HCT116 (cell line): Measurements from ENCODE around the gene SNX9. TPM values are rescaled to one million over a fixed set of nuclear protein-coding genes. Genes with fewer than 3 reads are reported as not detected.

Experiments used
- ATAC-seq: fragments of 200-7000 bp; cut with Tn5 transposase; 2 replicates; pipeline ENCODE4 v1.9.1; 2020; ENCODE audit warnings: mild to moderate bottlenecking, moderate library complexity
- BruUV-seq: library from RNA; stranded (reverse); fragments of 400-500 nt; replicated peaks from 2 replicates; lab custom pipeline; 2021; lab: Mats Ljungman, UMichigan
- CTCF ChIA-PET: fragments of 300-600 bp; sonication (Branson Sonifier 250); formaldehyde crosslinking; loops from one replicate; lab custom pipeline; 2021; ENCODE audit warnings: antibody characterized with exemption; lab: Charles Lee
- POLR2A ChIA-PET: fragments of 300-600, 350-600 bp; sonication (Branson Sonifier 250); formaldehyde crosslinking; loops from one replicate; lab custom pipeline; 2021; ENCODE audit warnings: antibody characterized with exemption; lab: Charles Lee
- RAD21 ChIA-PET, 2 experiments: fragments of 300-600 bp; sonication (Branson Sonifier 250); formaldehyde crosslinking; loops; one replicate each; lab custom pipeline; 2023; ENCODE audit warnings: low total read pairs in 2 of 2; ENCODE audit not compliant: uncharacterized antibody in 2 of 2, unreplicated experiment in 2 of 2, low non-redundant PET in 1 of 2; lab: Charles Lee
- DNase-seq: peaks from one replicate; pipeline ENCODE4 v3.0.0-alpha.2; 2010; ENCODE audit warnings: low read depth, low spot score
- H2AFZ ChIP-seq: fragments of 200-600 bp; shearing (Covaris generic), sonication (generic); 2 replicates; pipeline ENCODE4 v1.6.1; 2017; ENCODE audit warnings: low read depth, mixed run types, mixed read lengths, antibody characterized with exemption, low read length; ENCODE audit not compliant: poor library complexity, severe bottlenecking
- H3K27ac ChIP-seq: 2 replicates; pipeline ENCODE4 v1.5.1; 2012; ENCODE audit warnings: low read depth, low read length
- H3K27me3 ChIP-seq: fragments of 200-600 bp; sonication (generic); 2 replicates; pipeline ENCODE4 v1.6.1; 2016; ENCODE audit warnings: mixed run types, low read length, mixed read lengths; ENCODE audit not compliant: insufficient read depth
- H3K36me3 ChIP-seq, 2 experiments: fragments of 200-500 bp in 1 of 2; fragments of 200-600 bp in 1 of 2; sonication (Bioruptor generic) in 1 of 2; sonication (generic) in 1 of 2; 2 replicates each; pipeline versions ENCODE4 v1.5.1 to v1.6.1; 2014 to 2016; ENCODE audit warnings: low read length in 2 of 2, inconsistent platforms in 1 of 2, mixed read lengths in 1 of 2, mixed run types in 1 of 2; ENCODE audit not compliant: insufficient read depth in 2 of 2, control insufficient read depth in 1 of 2
- H3K4me1 ChIP-seq, 2 experiments: fragments of 200-600 bp in 1 of 2; sonication (generic) in 1 of 2; 2 replicates each; pipeline versions ENCODE4 v1.5.1 to v1.6.1; 2012 to 2017; ENCODE audit warnings: low read length in 2 of 2, inconsistent platforms in 1 of 2, mild to moderate bottlenecking in 1 of 2, mixed read lengths in 1 of 2, mixed run types in 1 of 2, moderate library complexity in 1 of 2; ENCODE audit not compliant: insufficient read depth in 2 of 2, control insufficient read depth in 1 of 2
- H3K4me2 ChIP-seq: fragments of 200-600 bp; sonication (generic); 2 replicates; pipeline ENCODE4 v1.6.1; 2017; ENCODE audit warnings: mixed run types, low read length, mixed read lengths
- H3K4me3 ChIP-seq, 2 experiments: fragments of 200-600 bp in 1 of 2; sonication (generic) in 1 of 2; replicated peaks in 1 of 2; 2 replicates each; pipeline ENCODE4 v1.5.1; 2011 to 2016; ENCODE audit warnings: low read length in 2 of 2, control low read depth in 1 of 2, low read depth in 1 of 2, mild to moderate bottlenecking in 1 of 2, mixed read lengths in 1 of 2, mixed run types in 1 of 2
- H3K79me2 ChIP-seq: fragments of 200-600 bp; sonication (generic); 2 replicates; pipeline ENCODE4 v1.6.1; 2017; ENCODE audit warnings: mild to moderate bottlenecking, mixed run types, low read length, moderate library complexity, mixed read lengths; ENCODE audit not compliant: insufficient read depth
- H3K9ac ChIP-seq: fragments of 200-600 bp; sonication (generic); 2 replicates; pipeline ENCODE4 v1.6.1; 2016; ENCODE audit warnings: low read length, mixed read lengths
- H3K9me2 ChIP-seq: fragments of 200-600 bp; sonication (generic), shearing (Covaris generic); 2 replicates; pipeline ENCODE4 v1.6.1; 2017; ENCODE audit warnings: mixed run types, mild to moderate bottlenecking, moderate library complexity; ENCODE audit not compliant: insufficient read depth
- H3K9me3 ChIP-seq, 2 experiments: fragments of 200-500 bp in 1 of 2; fragments of 200-600 bp in 1 of 2; sonication (Bioruptor generic) in 1 of 2; sonication (generic) in 1 of 2; 2 replicates each; pipeline ENCODE4 v1.6.1; 2014 to 2017; ENCODE audit warnings: low read length in 2 of 2, mixed read lengths in 2 of 2, inconsistent platforms in 1 of 2, low read depth in 1 of 2, mild to moderate bottlenecking in 1 of 2, mixed run types in 1 of 2, moderate library complexity in 1 of 2; ENCODE audit not compliant: control insufficient read depth in 1 of 2, insufficient read depth in 1 of 2
- H4K20me1 ChIP-seq: fragments of 200-600 bp; sonication (generic), shearing (Covaris generic); 2 replicates; pipeline ENCODE4 v1.6.1; 2017; ENCODE audit warnings: mixed run types, mild to moderate bottlenecking, moderate library complexity; ENCODE audit not compliant: insufficient read depth
- CBX3 ChIP-seq: IDR thresholded peaks from 2 replicates; pipeline ENCODE4 v1.6.1; 2012; ENCODE audit warnings: low read depth
- CEBPB ChIP-seq: IDR thresholded peaks from 2 replicates; pipeline ENCODE4 v1.6.1; 2012; ENCODE audit warnings: low read depth
- CTCF ChIP-seq, 3 experiments: fragments of 200-600 bp in 1 of 3; sonication (generic) in 1 of 3; IDR thresholded peaks in 2 of 3; conservative IDR thresholded peaks in 1 of 3; 2 replicates each; pipeline ENCODE4 v1.5.1; 2012 to 2017; ENCODE audit warnings: low read depth in 2 of 3, low read length in 2 of 3, antibody characterized with exemption in 1 of 3, borderline replicate concordance in 1 of 3, control low read depth in 1 of 3, mild to moderate bottlenecking in 1 of 3, mixed read lengths in 1 of 3, mixed run types in 1 of 3, moderate library complexity in 1 of 3; ENCODE audit not compliant: insufficient read depth in 1 of 3
- EGR1 ChIP-seq: IDR thresholded peaks from 2 replicates; pipeline ENCODE4 v1.6.1; 2012; ENCODE audit warnings: low read depth
- ELF1 ChIP-seq: IDR thresholded peaks from 2 replicates; pipeline ENCODE4 v1.6.1; 2012; ENCODE audit warnings: low read depth, borderline replicate concordance
- EZH2phosphoT487 ChIP-seq: fragments of 200-600 bp; IDR thresholded peaks from 2 replicates; pipeline ENCODE4 v1.6.1; 2018; ENCODE audit warnings: antibody characterized with exemption, borderline replicate concordance
- FOSL1 ChIP-seq: IDR thresholded peaks from 2 replicates; pipeline ENCODE4 v1.6.1; 2012; ENCODE audit warnings: low read depth
- JUND ChIP-seq: IDR thresholded peaks from 2 replicates; pipeline ENCODE4 v1.6.1; 2012
- MAX ChIP-seq: IDR thresholded peaks from 2 replicates; pipeline ENCODE4 v1.6.1; 2012
- POLR2A ChIP-seq: IDR thresholded peaks from 2 replicates; pipeline ENCODE4 v1.7.0; 2011; ENCODE audit warnings: borderline replicate concordance; ENCODE audit not compliant: insufficient read depth, insufficient read length; ENCODE audit errors: extremely low read depth
- POLR2AphosphoS5 ChIP-seq: IDR thresholded peaks from 2 replicates; pipeline ENCODE4 v1.6.1; 2011; ENCODE audit warnings: mild to moderate bottlenecking, low read depth, low read length, moderate library complexity
- SP1 ChIP-seq: IDR thresholded peaks from 2 replicates; pipeline ENCODE4 v1.6.1; 2012; ENCODE audit warnings: low read depth
- TCF7L2 ChIP-seq: IDR thresholded peaks from 2 replicates; pipeline ENCODE4 v1.7.0; 2011; ENCODE audit warnings: borderline replicate concordance, inconsistent platforms; ENCODE audit not compliant: insufficient read depth, insufficient read length; ENCODE audit errors: extremely low read depth
- YY1 ChIP-seq: IDR thresholded peaks from 2 replicates; pipeline ENCODE4 v1.6.1; 2011; ENCODE audit warnings: low read length, low read depth, moderate library complexity, mild to moderate bottlenecking; ENCODE audit not compliant: insufficient replicate concordance; ENCODE audit errors: extremely low read depth
- ZFX ChIP-seq: fragments of 450-650 bp; IDR thresholded peaks from 2 replicates; pipeline ENCODE4 v1.6.1; 2017
- ZNF274 ChIP-seq: fragments of 200-500 bp; sonication (Bioruptor generic); IDR thresholded peaks from 2 replicates; pipeline ENCODE4 v1.6.1; 2014; ENCODE audit warnings: mild to moderate bottlenecking, low read depth, low read length, inconsistent platforms
- intact Hi-C: fragments of 100-400 bp; cut with micrococcal nuclease; formaldehyde crosslinking; loops from 2 replicates; pipeline ENCODE4 v1.10.0; 2022
- total RNA-seq: library from RNA; stranded (reverse); gene quantifications from one replicate; pipeline ENCODE4 v1.2.1, GENCODE V29; 2021; ENCODE audit not compliant: unreplicated experiment
- TF ChIP-seq, protein P1 (sequence below): IDR thresholded peaks from 2 replicates; pipeline ENCODE4 v1.6.1; 2012; ENCODE audit warnings: low read depth
- TF ChIP-seq, protein P2 (sequence below): IDR thresholded peaks from 2 replicates; pipeline ENCODE4 v1.6.1; 2011; ENCODE audit warnings: mild to moderate bottlenecking, low read length, moderate library complexity; ENCODE audit not compliant: insufficient replicate concordance; ENCODE audit errors: extremely low read depth
- TF ChIP-seq, protein P3 (sequence below): IDR thresholded peaks from 2 replicates; pipeline ENCODE4 v1.6.1; 2012

Gene SNX9
- total RNA-seq, 1 experiment from 2014 or later: 42.5 TPM

DNA sequence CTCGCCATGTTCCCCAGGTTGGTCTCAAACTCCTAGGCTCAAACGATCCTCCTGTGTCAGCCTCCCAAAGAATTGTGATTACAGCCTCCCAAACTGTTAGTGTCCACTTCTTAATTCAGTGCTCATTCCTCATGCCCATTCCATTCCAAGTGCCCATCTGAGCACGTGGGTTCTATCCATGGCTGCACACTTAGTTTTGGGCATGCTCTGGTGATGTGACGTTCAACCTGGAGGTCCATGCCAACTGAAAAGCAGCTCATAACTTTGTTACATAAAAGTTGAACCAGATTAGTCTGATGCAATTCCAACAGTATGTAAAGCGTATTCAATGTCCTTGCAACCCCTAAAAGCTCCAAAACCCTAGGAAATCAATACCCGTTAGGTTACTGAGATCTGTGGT lies 11.5 kb downstream of the SNX9 start:
- Histone ChIP-seq H3K4me1 (peaks cover 37 to 60% of the 10 kb centered on the region in 2 experiments), H3K36me3 (no peaks in the 10 kb centered on the region), H3K4me3 (no peak overlapping the region), H3K79me2 (peaks cover 97% of the 10 kb centered on the region), H4K20me1 (no peaks in the 10 kb centered on the region)
- BruUV-seq: no TSS peak
- DNase-seq: no peak
- TF ChIP-seq POLR2AphosphoS5 (no peak), EZH2phosphoT487 (no peak), ELF1 (no peak), CBX3 (no peak), JUND (no peak), POLR2A (no peak), CEBPB (no peak), MAX (no peak), FOSL1 (no peak), YY1 (no peak), ZFX (no peak), ZNF274 (no peak), EGR1 (no peak), TCF7L2 (no peak), CTCF (IDR thresholded peaks at IDR 0.05 in 2 of 3, conservative IDR thresholded peaks at IDR 0.05 in 1 of 3; ENCODE audit: borderline replicate concordance in 1 of 3, insufficient read depth in 1 of 3, low read depth in 2 of 3, low read length in 2 of 3) (no peak), SP1 (no peak)
- TF ChIP-seq, protein P1, sequence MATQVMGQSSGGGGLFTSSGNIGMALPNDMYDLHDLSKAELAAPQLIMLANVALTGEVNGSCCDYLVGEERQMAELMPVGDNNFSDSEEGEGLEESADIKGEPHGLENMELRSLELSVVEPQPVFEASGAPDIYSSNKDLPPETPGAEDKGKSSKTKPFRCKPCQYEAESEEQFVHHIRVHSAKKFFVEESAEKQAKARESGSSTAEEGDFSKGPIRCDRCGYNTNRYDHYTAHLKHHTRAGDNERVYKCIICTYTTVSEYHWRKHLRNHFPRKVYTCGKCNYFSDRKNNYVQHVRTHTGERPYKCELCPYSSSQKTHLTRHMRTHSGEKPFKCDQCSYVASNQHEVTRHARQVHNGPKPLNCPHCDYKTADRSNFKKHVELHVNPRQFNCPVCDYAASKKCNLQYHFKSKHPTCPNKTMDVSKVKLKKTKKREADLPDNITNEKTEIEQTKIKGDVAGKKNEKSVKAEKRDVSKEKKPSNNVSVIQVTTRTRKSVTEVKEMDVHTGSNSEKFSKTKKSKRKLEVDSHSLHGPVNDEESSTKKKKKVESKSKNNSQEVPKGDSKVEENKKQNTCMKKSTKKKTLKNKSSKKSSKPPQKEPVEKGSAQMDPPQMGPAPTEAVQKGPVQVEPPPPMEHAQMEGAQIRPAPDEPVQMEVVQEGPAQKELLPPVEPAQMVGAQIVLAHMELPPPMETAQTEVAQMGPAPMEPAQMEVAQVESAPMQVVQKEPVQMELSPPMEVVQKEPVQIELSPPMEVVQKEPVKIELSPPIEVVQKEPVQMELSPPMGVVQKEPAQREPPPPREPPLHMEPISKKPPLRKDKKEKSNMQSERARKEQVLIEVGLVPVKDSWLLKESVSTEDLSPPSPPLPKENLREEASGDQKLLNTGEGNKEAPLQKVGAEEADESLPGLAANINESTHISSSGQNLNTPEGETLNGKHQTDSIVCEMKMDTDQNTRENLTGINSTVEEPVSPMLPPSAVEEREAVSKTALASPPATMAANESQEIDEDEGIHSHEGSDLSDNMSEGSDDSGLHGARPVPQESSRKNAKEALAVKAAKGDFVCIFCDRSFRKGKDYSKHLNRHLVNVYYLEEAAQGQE: no peak
- TF ChIP-seq, protein P2, sequence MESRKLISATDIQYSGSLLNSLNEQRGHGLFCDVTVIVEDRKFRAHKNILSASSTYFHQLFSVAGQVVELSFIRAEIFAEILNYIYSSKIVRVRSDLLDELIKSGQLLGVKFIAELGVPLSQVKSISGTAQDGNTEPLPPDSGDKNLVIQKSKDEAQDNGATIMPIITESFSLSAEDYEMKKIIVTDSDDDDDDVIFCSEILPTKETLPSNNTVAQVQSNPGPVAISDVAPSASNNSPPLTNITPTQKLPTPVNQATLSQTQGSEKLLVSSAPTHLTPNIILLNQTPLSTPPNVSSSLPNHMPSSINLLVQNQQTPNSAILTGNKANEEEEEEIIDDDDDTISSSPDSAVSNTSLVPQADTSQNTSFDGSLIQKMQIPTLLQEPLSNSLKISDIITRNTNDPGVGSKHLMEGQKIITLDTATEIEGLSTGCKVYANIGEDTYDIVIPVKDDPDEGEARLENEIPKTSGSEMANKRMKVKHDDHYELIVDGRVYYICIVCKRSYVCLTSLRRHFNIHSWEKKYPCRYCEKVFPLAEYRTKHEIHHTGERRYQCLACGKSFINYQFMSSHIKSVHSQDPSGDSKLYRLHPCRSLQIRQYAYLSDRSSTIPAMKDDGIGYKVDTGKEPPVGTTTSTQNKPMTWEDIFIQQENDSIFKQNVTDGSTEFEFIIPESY: no peak
- TF ChIP-seq, protein P3, sequence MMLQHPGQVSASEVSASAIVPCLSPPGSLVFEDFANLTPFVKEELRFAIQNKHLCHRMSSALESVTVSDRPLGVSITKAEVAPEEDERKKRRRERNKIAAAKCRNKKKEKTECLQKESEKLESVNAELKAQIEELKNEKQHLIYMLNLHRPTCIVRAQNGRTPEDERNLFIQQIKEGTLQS: no peak
- TF ChIP-seq, all 23 proteins: peak for 0
- H3K4me2 ChIP-seq: no peak overlapping the region
- CTCF ChIA-PET: no interaction called here
- H3K9ac ChIP-seq: no peak overlapping the region
- no peak overlapping the region for H2AFZ ChIP-seq
- H3K27ac ChIP-seq: peak overlapping the region; percentile 66
- no peaks in the 10 kb centered on the region for H3K9me3 ChIP-seq
- ATAC-seq: no peak
- no peaks in the 10 kb centered on the region for H3K27me3 ChIP-seq
- RAD21 ChIA-PET: interaction anchor here in 1 of 2 experiments (2.2 kb wide), 1 partner anchor 71 kb away, joined by 5 read pairs; no protein-coding TSS in a partner anchor
- intact Hi-C loops: no loop called here
- no peaks in the 10 kb centered on the region for H3K9me2 ChIP-seq
- POLR2A ChIA-PET: interaction anchor here (1.2 kb wide), 1 partner anchor 13 kb away, joined by 3 read pairs; no protein-coding TSS in a partner anchor
